ENCODE results near the gene NMRAL1.

The NMRAL1 gene

GRCh38 chr16:4431023-4431422, 43.4 kb downstream of the NMRAL1 start:
- no peak for DNase-seq (ENCODE audit: extremely low spot score)
- no peak for TF ChIP-seq SP1 (IDR thresholded peaks at IDR 0.05)
- ChIA-PET POLR2A (no interaction called here), CTCF (no interaction called here)

GRCh38 chr16:4428500-4428899, 45.9 kb downstream of the NMRAL1 start:
- TF ChIP-seq SUZ12 (IDR thresholded peaks at IDR 0.05) (no peak), ELF4 (IDR thresholded peaks at IDR 0.05) (no peak), FOXK2 (IDR thresholded peaks at IDR 0.05) (no peak), TARDBP (IDR thresholded peaks at IDR 0.05) (no peak), BHLHE40 (IDR thresholded peaks at IDR 0.05; ENCODE audit: borderline replicate concordance) (no peak), FOXA1 (IDR thresholded peaks at IDR 0.05) (no peak), L3MBTL2 (conservative IDR thresholded peaks at IDR 0.05) (no peak)
- POLR2A ChIA-PET, result interaction anchor here (1.8 kb wide), 1 partner anchor 11 kb away, joined by 7 read pairs; the partner anchor contains the start of gene CORO7
- CTCF ChIA-PET, result no interaction called here
- DNase-seq (ENCODE audit: extremely low spot score), result no peak

- TF ChIP-seq CTBP1 (IDR thresholded peaks at IDR 0.05; ENCODE audit: borderline replicate concordance), result no peak
- no peak for TF ChIP-seq BHLHE40 (IDR thresholded peaks at IDR 0.05; ENCODE audit: borderline replicate concordance)
- no peak for TF ChIP-seq FOXA1 (IDR thresholded peaks at IDR 0.05)
- TF ChIP-seq FOXM1 (IDR thresholded peaks at IDR 0.05; ENCODE audit: borderline replicate concordance), result no peak
- no peak for TF ChIP-seq SUZ12 (IDR thresholded peaks at IDR 0.05)
- TF ChIP-seq PKNOX1 (IDR thresholded peaks at IDR 0.05), result no peak
- CTCF ChIA-PET, result no interaction called here
- DNase-seq (ENCODE audit: extremely low spot score), result no peak
- POLR2A ChIA-PET, result interaction anchor here (1.8 kb wide), 1 partner anchor 10 kb away, joined by 7 read pairs; the partner anchor contains the start of gene CORO7
Measured at GRCh38 chr16:4426722-4427372, 47.6 kb downstream of the NMRAL1 start.

- DNase-seq (ENCODE audit: extremely low spot score), result peak; percentile 29
- POLR2A ChIA-PET, result interaction anchor here (0.6 kb wide), 1 partner anchor 211 kb away, joined by 3 read pairs; no protein-coding TSS in a partner anchor
- CTCF ChIA-PET, result interaction anchor here (0.6 kb wide), 1 partner anchor 190 kb away, joined by 3 read pairs; no protein-coding TSS in a partner anchor
- TF ChIP-seq SP1 (IDR thresholded peaks at IDR 0.05), result no peak
- TF ChIP-seq BHLHE40 (IDR thresholded peaks at IDR 0.05; ENCODE audit: borderline replicate concordance), result no peak
- no peak for TF ChIP-seq LEF1 (IDR thresholded peaks at IDR 0.05; ENCODE audit: borderline replicate concordance)
- no peak for TF ChIP-seq PKNOX1 (IDR thresholded peaks at IDR 0.05)
- no peak for TF ChIP-seq FOXA1 (IDR thresholded peaks at IDR 0.05)
- TF ChIP-seq CTBP1 (IDR thresholded peaks at IDR 0.05; ENCODE audit: borderline replicate concordance), result no peak
- TF ChIP-seq ARNT (IDR thresholded peaks at IDR 0.05), result no peak
- TF ChIP-seq FOXK2 (IDR thresholded peaks at IDR 0.05), result no peak
- no peak for TF ChIP-seq ZNF384 (IDR thresholded peaks at IDR 0.05)
- no peak for TF ChIP-seq NFRKB (IDR thresholded peaks at IDR 0.05)
- TF ChIP-seq ELF4 (IDR thresholded peaks at IDR 0.05), result no peak
- no peak for TF ChIP-seq FOXM1 (IDR thresholded peaks at IDR 0.05; ENCODE audit: borderline replicate concordance)
- no peak for TF ChIP-seq SUZ12 (IDR thresholded peaks at IDR 0.05)
- TF ChIP-seq L3MBTL2 (conservative IDR thresholded peaks at IDR 0.05), result no peak
- no peak for TF ChIP-seq TARDBP (IDR thresholded peaks at IDR 0.05)
- no peak for TF ChIP-seq HDGF (IDR thresholded peaks at IDR 0.05; ENCODE audit: borderline replicate concordance)
Measured at GRCh38 chr16:4426021-4426684, 48.3 kb downstream of the NMRAL1 start.

GRCh38 chr16:4425378-4426020, 48.9 kb downstream of the NMRAL1 start, which contains the start of gene DNAJA3:
Gene DNAJA3, plus strand, starts transcription at chr16:4425868. Its CDS starts 14 bp downstream, at chr16:4425882.
- peak; percentile 98 for DNase-seq (ENCODE audit: extremely low spot score)
- TF ChIP-seq HDGF (IDR thresholded peaks at IDR 0.05; ENCODE audit: borderline replicate concordance) (no peak), PKNOX1 (IDR thresholded peaks at IDR 0.05) (no peak), TARDBP (IDR thresholded peaks at IDR 0.05) (no peak), FOXA1 (IDR thresholded peaks at IDR 0.05) (no peak), FOXM1 (IDR thresholded peaks at IDR 0.05; ENCODE audit: borderline replicate concordance) (no peak), ELF4 (IDR thresholded peaks at IDR 0.05) (peak; percentile 95), L3MBTL2 (conservative IDR thresholded peaks at IDR 0.05) (peak; percentile 83), FOXK2 (IDR thresholded peaks at IDR 0.05) (no peak)
- ChIA-PET POLR2A (interaction anchor here (0.6 to 0.9 kb wide), 2 partner anchors 10 to 210 kb away, joined by 3 read pairs; no protein-coding TSS in a partner anchor), CTCF (interaction anchor here (0.6 kb wide), 1 partner anchor 191 kb away, joined by 3 read pairs; no protein-coding TSS in a partner anchor)

GRCh38 chr16:4420505-4421105, 53.8 kb downstream of the NMRAL1 start:
- no peak for TF ChIP-seq HDGF (IDR thresholded peaks at IDR 0.05; ENCODE audit: borderline replicate concordance)
- TF ChIP-seq ELF4 (IDR thresholded peaks at IDR 0.05), result no peak
- TF ChIP-seq ARNT (IDR thresholded peaks at IDR 0.05), result no peak
- TF ChIP-seq TARDBP (IDR thresholded peaks at IDR 0.05), result no peak
- TF ChIP-seq PKNOX1 (IDR thresholded peaks at IDR 0.05), result no peak
- TF ChIP-seq FOXM1 (IDR thresholded peaks at IDR 0.05; ENCODE audit: borderline replicate concordance), result no peak
- no peak for TF ChIP-seq BHLHE40 (IDR thresholded peaks at IDR 0.05; ENCODE audit: borderline replicate concordance)
- no peak for TF ChIP-seq SUZ12 (IDR thresholded peaks at IDR 0.05)
- no peak for TF ChIP-seq L3MBTL2 (conservative IDR thresholded peaks at IDR 0.05)
- ChIA-PET CTCF (no interaction called here), POLR2A (interaction anchor here (0.6 kb wide), 1 partner anchor 154 kb away, joined by 3 read pairs; no protein-coding TSS in a partner anchor)
- DNase-seq (ENCODE audit: extremely low spot score), result no peak

All from HEK293T (cell line).